Fibroblast of lung (primary cell): Measurements from ENCODE around the gene RTN4. TPM values are rescaled to one million over a fixed set of nuclear protein-coding genes. Genes with fewer than 3 reads are reported as not detected.

ENCODE experiments used
- DNase-seq, 2 donors: peaks; one replicate each; pipeline versions ENCODE4 v3.0.0 to v3.0.0-alpha.2; 2010; ENCODE audit warnings: low read depth in 2 of 2
- H2AFZ ChIP-seq: 2 replicates; pipeline ENCODE4 v1.5.1; 2012; ENCODE audit warnings: low read length, control low read depth, inconsistent platforms
- H3K27ac ChIP-seq: 2 replicates; pipeline ENCODE4 v1.5.1; 2011; ENCODE audit warnings: low read length, control low read depth; ENCODE audit not compliant: insufficient read depth
- H3K27me3 ChIP-seq: 2 replicates; pipeline ENCODE4 v1.5.1; 2011; ENCODE audit warnings: mild to moderate bottlenecking, low read length; ENCODE audit not compliant: control insufficient read depth, insufficient read depth
- H3K36me3 ChIP-seq: 2 replicates; pipeline ENCODE4 v1.5.1; 2011; ENCODE audit warnings: low read length; ENCODE audit not compliant: control insufficient read depth, insufficient read depth
- H3K4me1 ChIP-seq: 2 replicates; pipeline ENCODE4 v1.5.1; 2011; ENCODE audit warnings: low read length; ENCODE audit not compliant: control insufficient read depth, insufficient read depth; ENCODE audit errors: extremely low read depth
- H3K4me2 ChIP-seq: 2 replicates; pipeline ENCODE4 v1.5.1; 2011; ENCODE audit warnings: low read length, control low read depth; ENCODE audit not compliant: insufficient read depth; ENCODE audit errors: extremely low read depth
- H3K4me3 ChIP-seq, 4 experiments: fragments of 200-600 bp in 1 of 4; sonication (generic) in 1 of 4; replicated peaks in 1 of 4; 2 replicates each; pipeline ENCODE4 v1.5.1; 2011 to 2016; ENCODE audit warnings: low read length in 4 of 4, low read depth in 3 of 4, mild to moderate bottlenecking in 3 of 4, control low read depth in 2 of 4, inconsistent platforms in 1 of 4, mixed read lengths in 1 of 4; ENCODE audit not compliant: insufficient read depth in 1 of 4; ENCODE audit errors: control extremely low read depth in 1 of 4
- H3K79me2 ChIP-seq: 2 replicates; pipeline ENCODE4 v1.5.1; 2012; ENCODE audit warnings: mild to moderate bottlenecking, low read length, inconsistent platforms; ENCODE audit not compliant: control insufficient read depth, insufficient read depth
- H3K9ac ChIP-seq: 2 replicates; pipeline ENCODE4 v1.5.1; 2011; ENCODE audit warnings: mild to moderate bottlenecking, low read length, control low read depth; ENCODE audit not compliant: insufficient read depth
- H3K9me3 ChIP-seq: 2 replicates; pipeline ENCODE4 v1.5.1; 2012; ENCODE audit warnings: low read depth, low read length; ENCODE audit not compliant: control insufficient read depth, insufficient read depth
- H4K20me1 ChIP-seq: 2 replicates; pipeline ENCODE4 v1.5.1; 2011; ENCODE audit warnings: low read length; ENCODE audit not compliant: control insufficient read depth, insufficient read depth; ENCODE audit errors: extremely low read depth
- EZH2 ChIP-seq: IDR thresholded peaks from 2 replicates; pipeline ENCODE4 v1.5.1; 2012; ENCODE audit warnings: low read length, control low read depth, mild to moderate bottlenecking; ENCODE audit errors: missing control alignments
- polyA plus RNA-seq, 2 donors: library from polyadenylated mRNA; depleted of rRNA in 1 of 2; stranded (reverse) in 1 of 2; unstranded in 1 of 2; fragments of >200 nt; gene quantifications; 2 replicates each; pipeline ENCODE4 v1.2.1, GENCODE V29; 2011 to 2012; ENCODE audit warnings: missing spikeins in 1 of 2
- total RNA-seq: library from RNA; depleted of rRNA; stranded (reverse); fragments of >200 nt; gene quantifications from 2 replicates; pipeline ENCODE4 v1.2.1, GENCODE V29; 2014
- TF ChIP-seq, protein P1 (sequence below), 2 donors: IDR thresholded peaks in 1 of 2; conservative IDR thresholded peaks in 1 of 2; 1 replicate in 1 of 2; 2 replicates in 1 of 2; pipeline ENCODE4 v1.5.1; 2011 to 2012; ENCODE audit warnings: low read length in 2 of 2, control low read depth in 1 of 2, inconsistent platforms in 1 of 2, low read depth in 1 of 2, mild to moderate bottlenecking in 1 of 2

The RTN4 gene
- total and polyA plus RNA-seq, 2 donors (not counting 1 experiment from before 2014, with no cell fraction given): 560 to 1,326 TPM

DNA sequence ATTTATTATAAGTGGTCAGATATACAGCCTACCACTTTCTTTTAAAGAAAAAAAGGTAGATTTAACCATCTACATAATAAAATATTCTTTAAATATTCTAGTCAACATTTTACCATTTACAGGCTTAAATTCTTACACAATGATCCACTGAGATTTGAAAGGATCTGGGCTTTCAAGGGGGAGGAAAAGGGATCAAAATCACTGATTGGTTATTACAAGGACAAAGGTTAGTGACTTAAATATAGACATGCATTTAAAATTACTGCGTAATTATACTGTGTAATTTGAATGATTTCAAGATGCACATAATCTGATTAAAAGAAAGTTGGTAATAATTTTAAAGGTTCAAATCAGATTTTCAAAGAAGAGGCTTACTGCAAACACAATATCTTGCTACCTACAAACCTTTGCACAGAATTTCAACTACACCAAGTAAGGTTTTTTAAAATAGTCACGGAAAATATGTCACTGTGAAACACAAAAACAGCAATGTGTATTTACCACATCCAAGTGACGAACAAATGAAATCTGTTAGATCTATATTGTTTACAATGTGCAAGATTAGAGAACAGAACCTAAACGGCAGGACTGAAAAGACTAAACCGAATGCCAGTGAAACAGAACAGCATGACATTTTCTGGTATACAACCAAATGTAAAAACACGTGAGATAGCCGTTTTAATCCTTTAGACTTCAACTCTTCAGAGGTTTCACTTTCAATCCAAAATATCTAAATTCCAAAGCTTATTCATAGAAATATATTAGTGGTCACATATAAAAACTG is 40.8 kb downstream of the RTN4 start:
- Histone ChIP-seq H3K4me2 (peak overlapping the region; percentile 95), H3K36me3 (no peaks in the 10 kb centered on the region), H3K4me1 (peaks cover 17% of the 10 kb centered on the region), H3K4me3 (peak overlapping the region; percentile 17 to 44 (median 37)), H3K27me3 (no peaks in the 10 kb centered on the region), H3K79me2 (peaks cover 100% of the 10 kb centered on the region), H3K9ac (no peak overlapping the region), H4K20me1 (peaks cover 27% of the 10 kb centered on the region), H3K27ac (peak overlapping the region; percentile 15), H3K9me3 (no peaks in the 10 kb centered on the region), H2AFZ (no peak overlapping the region)
- TF ChIP-seq, protein P1, sequence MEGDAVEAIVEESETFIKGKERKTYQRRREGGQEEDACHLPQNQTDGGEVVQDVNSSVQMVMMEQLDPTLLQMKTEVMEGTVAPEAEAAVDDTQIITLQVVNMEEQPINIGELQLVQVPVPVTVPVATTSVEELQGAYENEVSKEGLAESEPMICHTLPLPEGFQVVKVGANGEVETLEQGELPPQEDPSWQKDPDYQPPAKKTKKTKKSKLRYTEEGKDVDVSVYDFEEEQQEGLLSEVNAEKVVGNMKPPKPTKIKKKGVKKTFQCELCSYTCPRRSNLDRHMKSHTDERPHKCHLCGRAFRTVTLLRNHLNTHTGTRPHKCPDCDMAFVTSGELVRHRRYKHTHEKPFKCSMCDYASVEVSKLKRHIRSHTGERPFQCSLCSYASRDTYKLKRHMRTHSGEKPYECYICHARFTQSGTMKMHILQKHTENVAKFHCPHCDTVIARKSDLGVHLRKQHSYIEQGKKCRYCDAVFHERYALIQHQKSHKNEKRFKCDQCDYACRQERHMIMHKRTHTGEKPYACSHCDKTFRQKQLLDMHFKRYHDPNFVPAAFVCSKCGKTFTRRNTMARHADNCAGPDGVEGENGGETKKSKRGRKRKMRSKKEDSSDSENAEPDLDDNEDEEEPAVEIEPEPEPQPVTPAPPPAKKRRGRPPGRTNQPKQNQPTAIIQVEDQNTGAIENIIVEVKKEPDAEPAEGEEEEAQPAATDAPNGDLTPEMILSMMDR (conservative IDR thresholded peaks at IDR 0.05 in 1 of 2, IDR thresholded peaks at IDR 0.05 in 1 of 2; ENCODE audit: low read depth in 1 of 2, low read length in 2 of 2): no peak
- TF ChIP-seq EZH2: no peak
- no peak for DNase-seq

DNA sequence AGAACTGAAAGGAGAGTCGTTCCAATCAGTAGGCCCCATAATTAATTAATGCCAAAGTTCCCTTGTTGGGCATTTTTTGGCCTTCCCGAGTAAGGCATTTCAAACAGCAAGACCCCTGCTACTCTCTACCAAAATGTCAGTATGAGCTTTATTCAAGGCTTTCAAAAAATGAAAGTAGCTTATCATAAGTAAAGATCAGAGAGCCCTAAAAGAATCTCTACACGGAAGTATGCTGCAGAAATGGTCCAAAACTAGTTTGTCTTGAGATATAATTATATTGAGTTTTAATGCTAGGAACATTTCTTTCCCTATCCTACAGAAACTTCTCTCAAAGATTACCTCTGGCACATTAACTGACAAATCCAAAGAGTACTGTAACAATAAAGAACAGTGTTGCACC is 43.9 kb downstream of the RTN4 start:
- no peak overlapping the region for H3K4me3 ChIP-seq
- H3K4me2 ChIP-seq: no peak overlapping the region
- H3K36me3 ChIP-seq: no peaks in the 10 kb centered on the region
- no peaks in the 10 kb centered on the region for H3K9me3 ChIP-seq
- TF ChIP-seq, protein P1 (conservative IDR thresholded peaks at IDR 0.05 in 1 of 2, IDR thresholded peaks at IDR 0.05 in 1 of 2; ENCODE audit: low read depth in 1 of 2, low read length in 2 of 2): no peak
- no peak for TF ChIP-seq EZH2
- H3K27me3 ChIP-seq: no peaks in the 10 kb centered on the region
- no peak for DNase-seq
- H3K79me2 ChIP-seq: peaks cover 100% of the 10 kb centered on the region
- H3K9ac ChIP-seq: no peak overlapping the region
- no peak overlapping the region for H3K27ac ChIP-seq
- peaks cover 16% of the 10 kb centered on the region for H3K4me1 ChIP-seq
- H4K20me1 ChIP-seq: peaks cover 26% of the 10 kb centered on the region
- no peak overlapping the region for H2AFZ ChIP-seq

DNA sequence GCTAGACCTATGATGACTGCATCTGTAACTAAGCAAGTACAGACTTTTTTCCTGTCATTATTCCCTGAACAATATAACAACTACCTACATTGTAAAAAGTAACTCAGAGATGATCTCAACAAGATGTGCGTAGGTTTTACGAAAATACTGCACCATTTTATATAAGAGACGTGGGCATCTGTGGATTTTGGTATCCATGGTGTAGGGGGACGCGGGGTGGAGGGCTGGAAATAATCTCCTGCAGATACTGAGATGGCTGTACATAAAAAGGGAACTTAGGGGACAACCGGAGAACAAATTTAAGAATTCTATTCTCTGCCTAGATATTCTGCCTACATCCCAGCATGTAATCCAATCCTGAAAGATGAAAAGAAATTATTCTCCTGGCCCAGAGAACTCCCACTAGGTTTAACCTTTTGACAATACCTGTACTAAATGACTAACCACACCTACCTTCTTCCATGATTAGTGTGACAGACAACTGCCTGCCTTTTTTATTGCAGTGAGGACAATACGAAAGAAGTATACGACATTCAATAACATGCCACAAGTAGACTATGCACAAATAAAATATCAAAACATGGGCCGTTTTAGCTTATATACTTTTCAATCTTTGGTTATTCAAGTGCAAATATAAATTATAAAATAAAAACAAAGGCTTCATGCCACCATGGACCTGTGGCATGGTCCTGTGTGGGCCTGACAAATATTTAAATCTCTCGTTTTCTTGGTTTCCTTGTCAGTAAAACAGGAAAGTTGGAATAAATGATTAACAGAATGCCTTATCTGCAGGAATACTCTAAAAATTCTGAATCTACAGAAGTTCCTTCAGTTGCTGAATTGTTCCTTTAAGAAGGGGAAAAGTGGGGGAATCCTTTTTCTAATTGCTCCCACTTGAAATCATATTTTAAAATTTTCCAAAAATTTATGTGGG is 46.3 kb downstream of the RTN4 start:
- Histone ChIP-seq H3K27me3 (no peaks in the 10 kb centered on the region), H3K9me3 (no peaks in the 10 kb centered on the region), H3K36me3 (no peaks in the 10 kb centered on the region), H3K4me3 (no peak overlapping the region), H2AFZ (no peak overlapping the region), H3K4me1 (peaks cover 10% of the 10 kb centered on the region), H3K4me2 (no peak overlapping the region), H4K20me1 (peaks cover 23% of the 10 kb centered on the region), H3K9ac (no peak overlapping the region), H3K79me2 (peaks cover 99% of the 10 kb centered on the region), H3K27ac (no peak overlapping the region)
- no peak for TF ChIP-seq EZH2
- TF ChIP-seq, protein P1 (conservative IDR thresholded peaks at IDR 0.05 in 1 of 2, IDR thresholded peaks at IDR 0.05 in 1 of 2; ENCODE audit: low read depth in 1 of 2, low read length in 2 of 2): no peak
- no peak for DNase-seq
